ENCODE data around the gene TMED1.

DNA sequence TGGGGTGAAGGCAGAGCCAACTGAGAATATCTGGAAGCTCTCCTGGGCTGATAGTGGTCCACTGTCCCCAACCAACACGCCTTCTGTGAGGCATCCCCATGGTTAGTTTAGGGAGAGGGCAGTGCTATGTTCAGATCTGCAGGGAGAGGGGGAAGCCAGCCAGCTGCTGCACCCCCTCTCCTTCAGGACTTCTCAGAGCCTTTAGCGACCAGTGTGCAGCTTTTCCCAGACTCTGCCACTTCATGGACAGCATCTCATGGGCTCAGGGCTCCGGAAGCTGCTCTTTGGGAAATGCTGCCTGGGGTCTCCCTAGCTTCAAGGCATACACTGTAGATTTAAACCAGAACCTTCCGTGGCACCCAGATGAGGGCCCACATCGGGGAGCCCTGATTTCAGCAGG is 33.5 kb downstream of the TMED1 start:
- TF ChIP-seq, protein P1, sequence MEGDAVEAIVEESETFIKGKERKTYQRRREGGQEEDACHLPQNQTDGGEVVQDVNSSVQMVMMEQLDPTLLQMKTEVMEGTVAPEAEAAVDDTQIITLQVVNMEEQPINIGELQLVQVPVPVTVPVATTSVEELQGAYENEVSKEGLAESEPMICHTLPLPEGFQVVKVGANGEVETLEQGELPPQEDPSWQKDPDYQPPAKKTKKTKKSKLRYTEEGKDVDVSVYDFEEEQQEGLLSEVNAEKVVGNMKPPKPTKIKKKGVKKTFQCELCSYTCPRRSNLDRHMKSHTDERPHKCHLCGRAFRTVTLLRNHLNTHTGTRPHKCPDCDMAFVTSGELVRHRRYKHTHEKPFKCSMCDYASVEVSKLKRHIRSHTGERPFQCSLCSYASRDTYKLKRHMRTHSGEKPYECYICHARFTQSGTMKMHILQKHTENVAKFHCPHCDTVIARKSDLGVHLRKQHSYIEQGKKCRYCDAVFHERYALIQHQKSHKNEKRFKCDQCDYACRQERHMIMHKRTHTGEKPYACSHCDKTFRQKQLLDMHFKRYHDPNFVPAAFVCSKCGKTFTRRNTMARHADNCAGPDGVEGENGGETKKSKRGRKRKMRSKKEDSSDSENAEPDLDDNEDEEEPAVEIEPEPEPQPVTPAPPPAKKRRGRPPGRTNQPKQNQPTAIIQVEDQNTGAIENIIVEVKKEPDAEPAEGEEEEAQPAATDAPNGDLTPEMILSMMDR (IDR thresholded peaks at IDR 0.05; ENCODE audit: extremely low read depth in 1 of 2, insufficient read depth in 1 of 2, low read depth in 1 of 2, low read length in 2 of 2) = no peak
- TF ChIP-seq GATA2 (IDR thresholded peaks at IDR 0.05; ENCODE audit: insufficient read depth, insufficient read length, low read depth, low read length) = no peak

Measured in endothelial cell of umbilical vein (primary cell).